Endothelial cell of umbilical vein (primary cell): ENCODE results near the gene RGS11. TPM values are rescaled to one million over a fixed set of nuclear protein-coding genes. Genes with fewer than 3 reads are reported as not detected.
"Not testable (repeated sequence)": the region's sequence is repeated elsewhere in the genome, so short reads cannot be mapped to it uniquely, and the experiment has no call there.

Experiments
- BruUV-seq: library from RNA; stranded (reverse); fragments of 400-500 nt; replicated peaks from 2 replicates; lab custom pipeline; 2021; lab: Mats Ljungman, UMichigan
- CTCF ChIA-PET: fragments of 300-600, 350-600 bp; sonication (Branson Sonifier 250); formaldehyde crosslinking; loops from one replicate; lab custom pipeline; 2021; ENCODE audit warnings: antibody characterized with exemption, inconsistent platforms; lab: Charles Lee
- POLR2A ChIA-PET: fragments of 300-600, 350-600 bp; sonication (Branson Sonifier 250); formaldehyde crosslinking; loops from one replicate; lab custom pipeline; 2021; ENCODE audit warnings: antibody characterized with exemption, inconsistent platforms; lab: Charles Lee
- DNase-seq: peaks from one replicate; pipeline ENCODE4 v3.0.0-alpha.2; 2011; ENCODE audit warnings: low read depth, low spot score
- FAIRE-seq: peaks from 2 replicates; lab custom pipeline; 2011; peaks lifted over from hg19 to GRCh38; lab: Jason Lieb, UNC
- H2AFZ ChIP-seq: 2 replicates; pipeline ENCODE4 v1.6.0; 2012; ENCODE audit warnings: low read depth, low read length, control low read depth, inconsistent platforms
- H3K27ac ChIP-seq: 2 replicates; pipeline ENCODE4 v1.5.1; 2011; ENCODE audit warnings: low read depth, mild to moderate bottlenecking, control low read depth, low read length, moderate library complexity; ENCODE audit not compliant: insufficient read depth
- H3K27me3 ChIP-seq, 2 experiments: 2 replicates each; pipeline versions ENCODE4 v1.6.0 to v1.6.1; 2011; ENCODE audit warnings: low read length in 2 of 2, mixed read lengths in 1 of 2; ENCODE audit not compliant: control insufficient read depth in 2 of 2, insufficient read depth in 2 of 2
- H3K36me3 ChIP-seq, 2 experiments: 2 replicates in 1 of 2; 3 replicates in 1 of 2; pipeline ENCODE4 v1.5.1; 2011; ENCODE audit warnings: low read length in 2 of 2, mild to moderate bottlenecking in 1 of 2, moderate library complexity in 1 of 2; ENCODE audit not compliant: control insufficient read depth in 2 of 2, insufficient read depth in 2 of 2; ENCODE audit errors: extremely low read depth in 1 of 2
- H3K4me1 ChIP-seq: 3 replicates; pipeline ENCODE4 v1.5.1; 2011; ENCODE audit warnings: mild to moderate bottlenecking, low read length; ENCODE audit not compliant: control insufficient read depth, insufficient read depth; ENCODE audit errors: extremely low read depth
- H3K4me2 ChIP-seq: 2 replicates; pipeline ENCODE4 v1.6.1; 2011; ENCODE audit warnings: low read length, control low read depth, mixed read lengths; ENCODE audit not compliant: insufficient read depth
- H3K4me3 ChIP-seq, 3 experiments: fragments of 200-600 bp in 1 of 3; sonication (generic), shearing (Covaris generic) in 1 of 3; replicated peaks in 1 of 3; 2 replicates each; pipeline ENCODE4 v1.5.1; 2011 to 2016; ENCODE audit warnings: control low read depth in 3 of 3, low read length in 3 of 3, mild to moderate bottlenecking in 2 of 3, inconsistent platforms in 1 of 3, low read depth in 1 of 3, moderate library complexity in 1 of 3; ENCODE audit not compliant: insufficient read depth in 1 of 3
- H3K79me2 ChIP-seq: 2 replicates; pipeline ENCODE4 v1.6.0; 2012; ENCODE audit warnings: low read length, inconsistent platforms; ENCODE audit not compliant: control insufficient read depth, insufficient read depth
- H3K9ac ChIP-seq: replicated peaks from 2 replicates; pipeline ENCODE3; 2011; ENCODE audit warnings: low read length, control low read depth; ENCODE audit not compliant: insufficient read depth; ENCODE audit errors: extremely low read depth
- H3K9me1 ChIP-seq: replicated peaks from 3 replicates; pipeline ENCODE4 v1.6.0; 2011; ENCODE audit warnings: mild to moderate bottlenecking, low read length; ENCODE audit not compliant: control insufficient read depth, insufficient read depth; ENCODE audit errors: extremely low read depth
- H3K9me3 ChIP-seq: replicated peaks from 2 replicates; pipeline ENCODE4 v1.5.1; 2012; ENCODE audit warnings: low read length, inconsistent platforms; ENCODE audit not compliant: control insufficient read depth, insufficient read depth
- H4K20me1 ChIP-seq: replicated peaks from 2 replicates; pipeline ENCODE3; 2011; ENCODE audit warnings: mild to moderate bottlenecking, low read length; ENCODE audit not compliant: control insufficient read depth, insufficient read depth; ENCODE audit errors: extremely low read depth
- GATA2 ChIP-seq: IDR thresholded peaks from 2 replicates; pipeline ENCODE4 v1.7.0; 2011; ENCODE audit warnings: low read depth, mild to moderate bottlenecking, moderate library complexity, mixed read lengths, low read length; ENCODE audit not compliant: insufficient read length, insufficient read depth
- MYC ChIP-seq: IDR thresholded peaks from one replicate; pipeline ENCODE4 v1.6.1; 2011; ENCODE audit warnings: mild to moderate bottlenecking, low read depth, low read length
- dilution Hi-C: fragments of 300-500 bp; cut with MboI; formaldehyde crosslinking; loops from one replicate; pipeline ENCODE4 v1.15.0; 2019; ENCODE audit warnings: low sequenced_read_pairs; ENCODE audit not compliant: extremely low pct_ligation_motif_present
- intact Hi-C: fragments of 100-400 bp; cut with micrococcal nuclease; formaldehyde crosslinking; loops from one replicate; pipeline ENCODE4 v1.10.0; 2022
- polyA plus RNA-seq, 4 experiments: library from polyadenylated mRNA; depleted of rRNA in 3 of 4; stranded (reverse) in 3 of 4; unstranded in 1 of 4; fragments of >200 nt; gene quantifications; 2 replicates each; pipeline versions ENCODE4 v1.2.1 to v1.2.3, GENCODE V29; 2011 to 2012; ENCODE audit warnings: missing spikeins in 1 of 4
- total RNA-seq: library from RNA; stranded (reverse); gene quantifications from 2 replicates; pipeline ENCODE4 v1.2.3, GENCODE V29; 2021

RGS11 gene
- total and polyA plus RNA-seq, 2 donors (not counting 3 experiments of a cell fraction or from before 2014, with no cell fraction given): 3.0 to 4.9 TPM

DNA sequence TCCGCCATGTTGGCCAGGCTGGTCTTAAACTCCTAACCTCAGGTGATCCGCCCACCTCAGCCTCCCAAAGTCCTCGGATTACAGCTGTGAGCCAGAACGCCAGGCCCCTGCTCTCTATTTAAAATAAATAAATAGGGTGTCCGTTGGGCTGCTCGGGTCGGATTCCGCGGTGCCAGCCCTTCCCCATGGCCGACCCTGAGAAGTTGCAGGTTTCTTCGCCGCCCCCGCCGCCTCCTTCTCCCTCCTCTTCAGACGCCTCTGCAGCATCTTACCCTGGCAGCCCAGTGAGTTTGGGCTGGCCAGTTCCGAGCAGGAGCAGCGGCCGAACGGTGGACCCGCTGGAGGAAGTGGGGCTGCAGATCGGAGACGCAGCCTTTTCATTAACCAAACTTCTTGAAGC lies 44.8 kb downstream of the RGS11 start:
- CTCF ChIA-PET: interaction anchor here (1.0 kb wide), 1 partner anchor 165 kb away, joined by 3 read pairs; no protein-coding TSS in a partner anchor
- POLR2A ChIA-PET: no interaction called here
- no peak overlapping the region for H3K4me3 ChIP-seq
- dilution Hi-C loops (no loop called here), intact Hi-C loops (no loop called here)
- no peaks in the 10 kb centered on the region for H3K9me3 ChIP-seq
- peaks cover 12% of the 10 kb centered on the region for H3K4me1 ChIP-seq
- H4K20me1 ChIP-seq: no peaks in the 10 kb centered on the region
- no peak overlapping the region for H3K4me2 ChIP-seq
- no peak overlapping the region for H2AFZ ChIP-seq
- FAIRE-seq (no peak), DNase-seq (no peak)
- H3K79me2 ChIP-seq: peaks cover 30% of the 10 kb centered on the region
- no peak for TF ChIP-seq MYC
- TF ChIP-seq GATA2: no peak
- H3K27me3 ChIP-seq: no peaks in the 10 kb centered on the region
- peaks cover 5 to 12% of the 10 kb centered on the region in 2 experiments for H3K36me3 ChIP-seq
- H3K9me1 ChIP-seq: no peaks in the 10 kb centered on the region
- H3K27ac ChIP-seq: no peak overlapping the region
- no peak overlapping the region for H3K9ac ChIP-seq
- BruUV-seq: no TSS peak

DNA sequence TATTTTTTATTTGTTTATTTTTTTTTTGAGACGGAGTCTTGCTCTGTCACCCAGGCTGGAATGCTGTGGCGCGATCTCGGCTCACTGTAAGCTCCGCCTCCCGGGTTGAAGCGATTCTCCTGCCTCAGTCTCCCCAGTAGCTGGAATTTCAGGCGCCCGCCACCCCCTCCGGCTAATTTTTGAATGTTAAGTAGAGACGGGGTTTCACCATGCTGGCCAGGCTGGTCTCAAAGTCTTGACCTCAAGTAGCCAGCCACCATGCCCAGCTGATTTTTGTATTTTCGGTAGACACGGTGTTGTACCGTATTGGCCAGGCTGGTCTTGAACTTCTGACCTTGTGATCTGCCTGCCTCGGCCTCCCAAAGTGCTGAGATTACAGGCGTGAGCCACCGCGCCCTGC lies 45.4 kb downstream of the RGS11 start:
- intact Hi-C loops, H3K4me2 ChIP-seq, BruUV-seq, DNase-seq, dilution Hi-C loops, H4K20me1 ChIP-seq, H3K27ac ChIP-seq, H3K9me1 ChIP-seq, H2AFZ ChIP-seq, POLR2A ChIA-PET, FAIRE-seq, H3K9ac ChIP-seq, H3K9me3 ChIP-seq, H3K27me3 ChIP-seq, H3K4me3 ChIP-seq: not testable (repeated sequence)
- CTCF ChIA-PET: interaction anchor here (4.2 kb wide), 1 partner anchor 132 kb away, joined by 26 read pairs; no protein-coding TSS in a partner anchor
- peaks cover 35% of the 10 kb centered on the region for H3K79me2 ChIP-seq
- peaks cover 8 to 15% of the 10 kb centered on the region in 2 experiments for H3K36me3 ChIP-seq
- H3K4me1 ChIP-seq: peaks cover 12% of the 10 kb centered on the region
